ENCODE measurements around the gene THRB.

- no peak for TF ChIP-seq POLR2A (IDR thresholded peaks at IDR 0.05; ENCODE audit: extremely low read depth, insufficient read length)
- TF ChIP-seq CTCF (IDR thresholded peaks at IDR 0.05; ENCODE audit: low read depth, low read length), result no peak
- TF ChIP-seq, protein P1, sequence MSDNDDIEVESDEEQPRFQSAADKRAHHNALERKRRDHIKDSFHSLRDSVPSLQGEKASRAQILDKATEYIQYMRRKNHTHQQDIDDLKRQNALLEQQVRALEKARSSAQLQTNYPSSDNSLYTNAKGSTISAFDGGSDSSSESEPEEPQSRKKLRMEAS (IDR thresholded peaks at IDR 0.05; ENCODE audit: low read depth, low read length), result no peak
Measured at GRCh38 chr3:24111711-24112110, 382.9 kb downstream of the THRB start.
